ENCODE results near the gene SCN4B. TPM values are rescaled to one million over a fixed set of nuclear protein-coding genes. Genes with fewer than 3 reads are reported as not detected.

Gene SCN4B
- total and polyA plus RNA-seq, 2 of the 8 experiments (the other 6 are each of a cell fraction or from before 2014, with no cell fraction given), result 2.8 to 4.9 TPM

- TF ChIP-seq, protein P1, sequence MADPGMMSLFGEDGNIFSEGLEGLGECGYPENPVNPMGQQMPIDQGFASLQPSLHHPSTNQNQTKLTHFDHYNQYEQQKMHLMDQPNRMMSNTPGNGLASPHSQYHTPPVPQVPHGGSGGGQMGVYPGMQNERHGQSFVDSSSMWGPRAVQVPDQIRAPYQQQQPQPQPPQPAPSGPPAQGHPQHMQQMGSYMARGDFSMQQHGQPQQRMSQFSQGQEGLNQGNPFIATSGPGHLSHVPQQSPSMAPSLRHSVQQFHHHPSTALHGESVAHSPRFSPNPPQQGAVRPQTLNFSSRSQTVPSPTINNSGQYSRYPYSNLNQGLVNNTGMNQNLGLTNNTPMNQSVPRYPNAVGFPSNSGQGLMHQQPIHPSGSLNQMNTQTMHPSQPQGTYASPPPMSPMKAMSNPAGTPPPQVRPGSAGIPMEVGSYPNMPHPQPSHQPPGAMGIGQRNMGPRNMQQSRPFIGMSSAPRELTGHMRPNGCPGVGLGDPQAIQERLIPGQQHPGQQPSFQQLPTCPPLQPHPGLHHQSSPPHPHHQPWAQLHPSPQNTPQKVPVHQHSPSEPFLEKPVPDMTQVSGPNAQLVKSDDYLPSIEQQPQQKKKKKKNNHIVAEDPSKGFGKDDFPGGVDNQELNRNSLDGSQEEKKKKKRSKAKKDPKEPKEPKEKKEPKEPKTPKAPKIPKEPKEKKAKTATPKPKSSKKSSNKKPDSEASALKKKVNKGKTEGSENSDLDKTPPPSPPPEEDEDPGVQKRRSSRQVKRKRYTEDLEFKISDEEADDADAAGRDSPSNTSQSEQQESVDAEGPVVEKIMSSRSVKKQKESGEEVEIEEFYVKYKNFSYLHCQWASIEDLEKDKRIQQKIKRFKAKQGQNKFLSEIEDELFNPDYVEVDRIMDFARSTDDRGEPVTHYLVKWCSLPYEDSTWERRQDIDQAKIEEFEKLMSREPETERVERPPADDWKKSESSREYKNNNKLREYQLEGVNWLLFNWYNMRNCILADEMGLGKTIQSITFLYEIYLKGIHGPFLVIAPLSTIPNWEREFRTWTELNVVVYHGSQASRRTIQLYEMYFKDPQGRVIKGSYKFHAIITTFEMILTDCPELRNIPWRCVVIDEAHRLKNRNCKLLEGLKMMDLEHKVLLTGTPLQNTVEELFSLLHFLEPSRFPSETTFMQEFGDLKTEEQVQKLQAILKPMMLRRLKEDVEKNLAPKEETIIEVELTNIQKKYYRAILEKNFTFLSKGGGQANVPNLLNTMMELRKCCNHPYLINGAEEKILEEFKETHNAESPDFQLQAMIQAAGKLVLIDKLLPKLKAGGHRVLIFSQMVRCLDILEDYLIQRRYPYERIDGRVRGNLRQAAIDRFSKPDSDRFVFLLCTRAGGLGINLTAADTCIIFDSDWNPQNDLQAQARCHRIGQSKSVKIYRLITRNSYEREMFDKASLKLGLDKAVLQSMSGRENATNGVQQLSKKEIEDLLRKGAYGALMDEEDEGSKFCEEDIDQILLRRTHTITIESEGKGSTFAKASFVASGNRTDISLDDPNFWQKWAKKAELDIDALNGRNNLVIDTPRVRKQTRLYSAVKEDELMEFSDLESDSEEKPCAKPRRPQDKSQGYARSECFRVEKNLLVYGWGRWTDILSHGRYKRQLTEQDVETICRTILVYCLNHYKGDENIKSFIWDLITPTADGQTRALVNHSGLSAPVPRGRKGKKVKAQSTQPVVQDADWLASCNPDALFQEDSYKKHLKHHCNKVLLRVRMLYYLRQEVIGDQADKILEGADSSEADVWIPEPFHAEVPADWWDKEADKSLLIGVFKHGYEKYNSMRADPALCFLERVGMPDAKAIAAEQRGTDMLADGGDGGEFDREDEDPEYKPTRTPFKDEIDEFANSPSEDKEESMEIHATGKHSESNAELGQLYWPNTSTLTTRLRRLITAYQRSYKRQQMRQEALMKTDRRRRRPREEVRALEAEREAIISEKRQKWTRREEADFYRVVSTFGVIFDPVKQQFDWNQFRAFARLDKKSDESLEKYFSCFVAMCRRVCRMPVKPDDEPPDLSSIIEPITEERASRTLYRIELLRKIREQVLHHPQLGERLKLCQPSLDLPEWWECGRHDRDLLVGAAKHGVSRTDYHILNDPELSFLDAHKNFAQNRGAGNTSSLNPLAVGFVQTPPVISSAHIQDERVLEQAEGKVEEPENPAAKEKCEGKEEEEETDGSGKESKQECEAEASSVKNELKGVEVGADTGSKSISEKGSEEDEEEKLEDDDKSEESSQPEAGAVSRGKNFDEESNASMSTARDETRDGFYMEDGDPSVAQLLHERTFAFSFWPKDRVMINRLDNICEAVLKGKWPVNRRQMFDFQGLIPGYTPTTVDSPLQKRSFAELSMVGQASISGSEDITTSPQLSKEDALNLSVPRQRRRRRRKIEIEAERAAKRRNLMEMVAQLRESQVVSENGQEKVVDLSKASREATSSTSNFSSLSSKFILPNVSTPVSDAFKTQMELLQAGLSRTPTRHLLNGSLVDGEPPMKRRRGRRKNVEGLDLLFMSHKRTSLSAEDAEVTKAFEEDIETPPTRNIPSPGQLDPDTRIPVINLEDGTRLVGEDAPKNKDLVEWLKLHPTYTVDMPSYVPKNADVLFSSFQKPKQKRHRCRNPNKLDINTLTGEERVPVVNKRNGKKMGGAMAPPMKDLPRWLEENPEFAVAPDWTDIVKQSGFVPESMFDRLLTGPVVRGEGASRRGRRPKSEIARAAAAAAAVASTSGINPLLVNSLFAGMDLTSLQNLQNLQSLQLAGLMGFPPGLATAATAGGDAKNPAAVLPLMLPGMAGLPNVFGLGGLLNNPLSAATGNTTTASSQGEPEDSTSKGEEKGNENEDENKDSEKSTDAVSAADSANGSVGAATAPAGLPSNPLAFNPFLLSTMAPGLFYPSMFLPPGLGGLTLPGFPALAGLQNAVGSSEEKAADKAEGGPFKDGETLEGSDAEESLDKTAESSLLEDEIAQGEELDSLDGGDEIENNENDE (IDR thresholded peaks at IDR 0.05; ENCODE audit: insufficient replicate concordance, low read length), result no peak
- TF ChIP-seq CTCF (IDR thresholded peaks at IDR 0.05; ENCODE audit: control extremely low read depth in 1 of 3, insufficient read depth in 1 of 3, low read depth in 1 of 3, low read length in 3 of 3), result no peak
- TF ChIP-seq SP1 (IDR thresholded peaks at IDR 0.05; ENCODE audit: low read depth, low read length), result no peak
- TF ChIP-seq SIX5 (IDR thresholded peaks at IDR 0.05; ENCODE audit: low read depth, low read length), result no peak
- TF ChIP-seq SIN3A (conservative IDR thresholded peaks at IDR 0.05 in 1 of 2, IDR thresholded peaks at IDR 0.05 in 1 of 2; ENCODE audit: low read depth in 1 of 2, low read length in 2 of 2), result no peak
- no peak for TF ChIP-seq HDAC2 (IDR thresholded peaks at IDR 0.05; ENCODE audit: borderline replicate concordance in 1 of 2, low read depth in 2 of 2, low read length in 2 of 2)
- TF ChIP-seq SUZ12 (IDR thresholded peaks at IDR 0.05; ENCODE audit: low read length), result no peak
- TF ChIP-seq CBX5 (IDR thresholded peaks at IDR 0.05; ENCODE audit: low read depth, low read length), result no peak
Measured at GRCh38 chr11:118164885-118165284, 12.3 kb upstream of the SCN4B start (continued).

Measured in H1 (cell line).